ENCODE data around the gene ZMYND8. TPM values are rescaled to one million over a fixed set of nuclear protein-coding genes. Genes with fewer than 3 reads are reported as not detected.
A peak's percentile ranks its signal among the peaks of the same experiment; 100 is the strongest.
"Not testable (repeated sequence)": the region's sequence is repeated elsewhere in the genome, so short reads cannot be mapped to it uniquely, and the experiment has no call there.

Gene ZMYND8
- total and polyA plus RNA-seq, 10 of the 15 experiments (the other 5 are each of a cell fraction or from before 2014, with no cell fraction given): 12.9 to 54.8 (median 23.1) TPM

- H3K4me3 ChIP-seq; H3K9me3 ChIP-seq (replicated peaks; ENCODE audit: control insufficient read depth, insufficient read depth, low read length); H3K27ac ChIP-seq (ENCODE audit: control insufficient read depth, insufficient read depth); in situ Hi-C loops (cut with MboI); RAD21 ChIA-PET (ENCODE audit: unreplicated experiment); BruUV-seq (replicated peaks); ATAC-seq; H2AFZ ChIP-seq (ENCODE audit: control insufficient read depth, low read depth, low read length); H3K4me2 ChIP-seq (ENCODE audit: control insufficient read depth, insufficient read depth); H3K27me3 ChIP-seq (replicated peaks in 1 of 2; ENCODE audit: control insufficient read depth in 2 of 2, insufficient read depth in 2 of 2, low read length in 1 of 2); FAIRE-seq; DNase-seq (ENCODE audit: low read depth, low spot score); POLR2A ChIA-PET; intact Hi-C loops (cut with micrococcal nuclease; ENCODE audit: unreplicated experiment); H3K9ac ChIP-seq (ENCODE audit: control insufficient read depth, insufficient read depth, low read length); H3K4me1 ChIP-seq (ENCODE audit: control insufficient read depth, insufficient read depth, low read length); H4K20me1 ChIP-seq (ENCODE audit: control insufficient read depth, insufficient read depth): not testable (repeated sequence)
- 98% methylated on average over 9 of the region's 9 CpGs for WGBS (ENCODE audit: insufficient coverage, insufficient replicate concordance, low lambda C conversion rate, missing lambda C conversion rate)
- 0 out of 4 replicates have a peak, but pooled peaks of 1 of the 2 experiments have one; percentile 14 for TF ChIP-seq ETV6 (conservative IDR thresholded peaks at IDR 0.05 in 1 of 2, IDR thresholded peaks at IDR 0.05 in 1 of 2; ENCODE audit: borderline replicate concordance in 1 of 2, low read depth in 1 of 2)
- H3K36me3 ChIP-seq (ENCODE audit: control insufficient read depth in 2 of 2, insufficient read depth in 2 of 2, low read length in 1 of 2): peaks cover 28 to 52% of the 10 kb centered on the region in 2 experiments
- peaks cover 27% of the 10 kb centered on the region for H3K79me2 ChIP-seq (ENCODE audit: control insufficient read depth, insufficient read depth, low read length)
- ChIA-PET SMC1A (ENCODE audit: uncharacterized antibody, unreplicated experiment) (interaction anchor here (1.4 kb wide), 1 partner anchor 75 kb away, joined by 6 read pairs; no protein-coding TSS in a partner anchor), CTCF (interaction anchor here (2.7 kb wide), 1 partner anchor 34 kb away, joined by 11 read pairs; no protein-coding TSS in a partner anchor)
Observed at GRCh38 chr20:47307569-47307968, 48.9 kb downstream of the ZMYND8 start.

- ChIA-PET RAD21 (ENCODE audit: unreplicated experiment) (no interaction called here), CTCF (interaction anchor here (1.0 to 2.7 kb wide), 2 partner anchors 10 to 33 kb away, joined by 3 to 11 read pairs; no protein-coding TSS in a partner anchor), POLR2A (interaction anchor here (0.6 kb wide), 1 partner anchor 31 kb away, joined by 5 read pairs; no protein-coding TSS in a partner anchor)
Observed at GRCh38 chr20:47306755-47307370, 49.6 kb downstream of the ZMYND8 start.

More at GRCh38 chr20:47306755-47307370, 49.6 kb downstream of the ZMYND8 start:
- Histone ChIP-seq H3K4me1 (ENCODE audit: control insufficient read depth, insufficient read depth, low read length) (no peaks in the 10 kb centered on the region), H3K4me3 (no peak overlapping the region), H3K79me2 (ENCODE audit: control insufficient read depth, insufficient read depth, low read length) (peaks cover 20% of the 10 kb centered on the region), H4K20me1 (ENCODE audit: control insufficient read depth, insufficient read depth) (no peaks in the 10 kb centered on the region; the same call in 1 of the 2 replicates), H3K4me2 (ENCODE audit: control insufficient read depth, insufficient read depth) (no peak overlapping the region), H3K36me3 (ENCODE audit: control insufficient read depth in 2 of 2, insufficient read depth in 2 of 2, low read length in 1 of 2) (peaks cover 25 to 49% of the 10 kb centered on the region in 2 experiments), H3K27me3 (replicated peaks in 1 of 2; ENCODE audit: control insufficient read depth in 2 of 2, insufficient read depth in 2 of 2, low read length in 1 of 2) (no peaks in the 10 kb centered on the region), H2AFZ (ENCODE audit: control insufficient read depth, low read depth, low read length) (no peak overlapping the region), H3K27ac (ENCODE audit: control insufficient read depth, insufficient read depth) (no peak overlapping the region), H3K9me3 (replicated peaks; ENCODE audit: control insufficient read depth, insufficient read depth, low read length) (no peaks in the 10 kb centered on the region), H3K9ac (ENCODE audit: control insufficient read depth, insufficient read depth, low read length) (no peak overlapping the region)
- FAIRE-seq (no peak), ATAC-seq (no peak), DNase-seq (ENCODE audit: low read depth, low spot score) (no peak)
- no peak for TF ChIP-seq RB1 (IDR thresholded peaks at IDR 0.05; ENCODE audit: borderline replicate concordance)
- no peak for TF ChIP-seq POLR2A (IDR thresholded peaks at IDR 0.05; ENCODE audit: low read depth, low read length)
- no peak for TF ChIP-seq STAT3 (IDR thresholded peaks at IDR 0.05; ENCODE audit: low read depth, low read length)
- TF ChIP-seq MXI1 (IDR thresholded peaks at IDR 0.05; ENCODE audit: low read depth, low read length): no peak
- no peak for TF ChIP-seq NR2C2 (IDR thresholded peaks at IDR 0.05; ENCODE audit: borderline replicate concordance, control insufficient read depth, insufficient read length, low read depth)
- TF ChIP-seq KLF5 (IDR thresholded peaks at IDR 0.05; ENCODE audit: partially characterized antibody): no peak
- no peak for TF ChIP-seq ZBTB4 (CRISPR knock-in tag; IDR thresholded peaks at IDR 0.05)
- no peak for TF ChIP-seq SUZ12 (IDR thresholded peaks at IDR 0.05; ENCODE audit: unreplicated experiment)
- TF ChIP-seq RBBP5 (conservative IDR thresholded peaks at IDR 0.05): no peak
- in situ Hi-C loops (cut with MboI) (no loop called here), intact Hi-C loops (cut with micrococcal nuclease; ENCODE audit: unreplicated experiment) (no loop called here)
- 97% methylated on average over 5 of the region's 7 CpGs for WGBS (ENCODE audit: insufficient coverage, insufficient replicate concordance, low lambda C conversion rate, missing lambda C conversion rate)
- SMC1A ChIA-PET (ENCODE audit: uncharacterized antibody, unreplicated experiment): interaction anchor here (0.8 to 0.9 kb wide), 2 partner anchors 30 to 35 kb away, joined by 3 read pairs; no protein-coding TSS in a partner anchor
- no TSS peak for BruUV-seq (replicated peaks)

Data from GM12878 (cell line).